ENCODE data around the gene ELOVL6. TPM values are rescaled to one million over a fixed set of nuclear protein-coding genes. Genes with fewer than 3 reads are reported as not detected.

Gene ELOVL6
- total RNA-seq, 1 experiment from 2014 or later = 38.7 TPM

DNA sequence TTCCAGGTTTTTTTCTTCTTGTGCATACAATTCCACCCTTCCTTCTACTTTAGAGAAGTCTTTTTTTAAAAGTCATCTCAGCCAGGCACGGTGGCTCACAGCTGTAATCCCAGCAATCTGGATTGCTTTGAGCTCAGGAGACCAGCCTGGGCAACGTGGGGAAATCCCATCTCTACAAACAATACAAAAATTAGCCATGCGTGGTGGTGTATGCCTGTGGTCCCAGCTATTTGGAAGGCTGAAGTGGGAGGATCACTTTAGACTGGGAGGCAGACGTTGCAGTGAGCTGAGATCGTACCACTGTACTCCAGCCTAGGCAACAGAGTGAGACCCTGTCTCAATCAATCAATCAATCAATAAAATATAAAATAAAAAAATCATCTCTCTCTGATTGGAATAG lies 14.8 kb downstream of the ELOVL6 start:
- H3K79me2 ChIP-seq (ENCODE audit: insufficient read depth, low read length) = peaks cover 38% of the 10 kb centered on the region
- TF ChIP-seq POLR2AphosphoS5 (IDR thresholded peaks at IDR 0.05; ENCODE audit: low read depth, low read length) = no peak
- TF ChIP-seq SIN3A (IDR thresholded peaks at IDR 0.05; ENCODE audit: low read depth) = no peak
- TF ChIP-seq FOSL1 (IDR thresholded peaks at IDR 0.05; ENCODE audit: low read depth) = no peak
- TF ChIP-seq SRF (IDR thresholded peaks at IDR 0.05; ENCODE audit: low read depth) = no peak
- TF ChIP-seq JUND (IDR thresholded peaks at IDR 0.05) = no peak
- TF ChIP-seq, protein P1, sequence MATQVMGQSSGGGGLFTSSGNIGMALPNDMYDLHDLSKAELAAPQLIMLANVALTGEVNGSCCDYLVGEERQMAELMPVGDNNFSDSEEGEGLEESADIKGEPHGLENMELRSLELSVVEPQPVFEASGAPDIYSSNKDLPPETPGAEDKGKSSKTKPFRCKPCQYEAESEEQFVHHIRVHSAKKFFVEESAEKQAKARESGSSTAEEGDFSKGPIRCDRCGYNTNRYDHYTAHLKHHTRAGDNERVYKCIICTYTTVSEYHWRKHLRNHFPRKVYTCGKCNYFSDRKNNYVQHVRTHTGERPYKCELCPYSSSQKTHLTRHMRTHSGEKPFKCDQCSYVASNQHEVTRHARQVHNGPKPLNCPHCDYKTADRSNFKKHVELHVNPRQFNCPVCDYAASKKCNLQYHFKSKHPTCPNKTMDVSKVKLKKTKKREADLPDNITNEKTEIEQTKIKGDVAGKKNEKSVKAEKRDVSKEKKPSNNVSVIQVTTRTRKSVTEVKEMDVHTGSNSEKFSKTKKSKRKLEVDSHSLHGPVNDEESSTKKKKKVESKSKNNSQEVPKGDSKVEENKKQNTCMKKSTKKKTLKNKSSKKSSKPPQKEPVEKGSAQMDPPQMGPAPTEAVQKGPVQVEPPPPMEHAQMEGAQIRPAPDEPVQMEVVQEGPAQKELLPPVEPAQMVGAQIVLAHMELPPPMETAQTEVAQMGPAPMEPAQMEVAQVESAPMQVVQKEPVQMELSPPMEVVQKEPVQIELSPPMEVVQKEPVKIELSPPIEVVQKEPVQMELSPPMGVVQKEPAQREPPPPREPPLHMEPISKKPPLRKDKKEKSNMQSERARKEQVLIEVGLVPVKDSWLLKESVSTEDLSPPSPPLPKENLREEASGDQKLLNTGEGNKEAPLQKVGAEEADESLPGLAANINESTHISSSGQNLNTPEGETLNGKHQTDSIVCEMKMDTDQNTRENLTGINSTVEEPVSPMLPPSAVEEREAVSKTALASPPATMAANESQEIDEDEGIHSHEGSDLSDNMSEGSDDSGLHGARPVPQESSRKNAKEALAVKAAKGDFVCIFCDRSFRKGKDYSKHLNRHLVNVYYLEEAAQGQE (IDR thresholded peaks at IDR 0.05; ENCODE audit: low read depth) = no peak
- TF ChIP-seq EZH2phosphoT487 (IDR thresholded peaks at IDR 0.05; ENCODE audit: borderline replicate concordance) = no peak
- TF ChIP-seq POLR2A (IDR thresholded peaks at IDR 0.05; ENCODE audit: borderline replicate concordance, extremely low read depth, insufficient read depth, insufficient read length) = no peak
- ATAC-seq = no peak
- DNase-seq (ENCODE audit: low read depth, low spot score) = no peak
- H3K9me2 ChIP-seq (ENCODE audit: insufficient read depth) = no peaks in the 10 kb centered on the region
- CTCF ChIA-PET = no interaction called here
- intact Hi-C loops (cut with micrococcal nuclease) = no loop called here
- no peak overlapping the region for H3K27ac ChIP-seq (ENCODE audit: low read depth, low read length)
- H3K4me1 ChIP-seq (ENCODE audit: control insufficient read depth in 1 of 2, insufficient read depth in 2 of 2, low read length in 2 of 2) = peaks cover 2 to 10% of the 10 kb centered on the region in 2 experiments; a peak in 1 of 4 replicates
- no peak overlapping the region for H3K4me2 ChIP-seq (ENCODE audit: low read length)
- H3K9me3 ChIP-seq (ENCODE audit: control insufficient read depth in 1 of 2, insufficient read depth in 1 of 2, low read depth in 1 of 2, low read length in 2 of 2) = no peaks in the 10 kb centered on the region
- H4K20me1 ChIP-seq (ENCODE audit: insufficient read depth) = no peaks in the 10 kb centered on the region
- no peak overlapping the region for H3K9ac ChIP-seq (ENCODE audit: low read length)
- POLR2A ChIA-PET = interaction anchor here (1.3 kb wide), 1 partner anchor 10 kb away, joined by 3 read pairs; no protein-coding TSS in a partner anchor
- BruUV-seq (replicated peaks) = no TSS peak
- H3K4me3 ChIP-seq (replicated peaks in 1 of 2; ENCODE audit: low read depth in 1 of 2, low read length in 2 of 2) = no peak overlapping the region
- RAD21 ChIA-PET (ENCODE audit: low non-redundant PET in 1 of 2, low total read pairs in 2 of 2, uncharacterized antibody in 2 of 2, unreplicated experiment in 2 of 2) = no interaction called here
- no peak overlapping the region for H2AFZ ChIP-seq (ENCODE audit: low read depth, low read length, poor library complexity, severe bottlenecking)
- H3K36me3 ChIP-seq (ENCODE audit: control insufficient read depth in 1 of 2, insufficient read depth in 2 of 2, low read length in 2 of 2) = no peaks in the 10 kb centered on the region
- no peaks in the 10 kb centered on the region for H3K27me3 ChIP-seq (ENCODE audit: insufficient read depth, low read length)
